Thymus (tissue), 11 donors: ENCODE measurements around the gene ST6GAL2. TPM values are rescaled to one million over a fixed set of nuclear protein-coding genes. Genes with fewer than 3 reads are reported as not detected.

Experiments used
- DNase-seq, 9 donors: peaks; one replicate each; pipeline ENCODE4 v3.0.0-alpha.2; 2013; ENCODE audit warnings: low spot score in 9 of 9, low read depth in 6 of 9, missing footprints in 1 of 9
- H3K27ac ChIP-seq, 2 donors: one replicate each; pipeline ENCODE4 v1.5.1; 2013; ENCODE audit warnings: control low read depth in 1 of 2, low read depth in 1 of 2, low read length in 1 of 2, mild to moderate bottlenecking in 1 of 2, moderate library complexity in 1 of 2
- H3K27me3 ChIP-seq, 2 donors: one replicate each; pipeline ENCODE4 v1.5.1; 2013; ENCODE audit warnings: low read length in 1 of 2; ENCODE audit not compliant: control insufficient read depth in 2 of 2, insufficient read depth in 1 of 2
- H3K36me3 ChIP-seq, 2 donors: one replicate each; pipeline ENCODE4 v1.5.1; 2013; ENCODE audit warnings: low read length in 1 of 2, mild to moderate bottlenecking in 1 of 2, moderate library complexity in 1 of 2; ENCODE audit not compliant: control insufficient read depth in 2 of 2, insufficient read depth in 2 of 2
- H3K4me1 ChIP-seq, 2 donors: one replicate each; pipeline ENCODE4 v1.5.1; 2013; ENCODE audit warnings: low read length in 2 of 2; ENCODE audit not compliant: control insufficient read depth in 2 of 2, insufficient read depth in 2 of 2
- H3K4me3 ChIP-seq, 2 donors: one replicate each; pipeline ENCODE4 v1.5.1; 2013; ENCODE audit warnings: low read length in 2 of 2, control low read depth in 1 of 2, mild to moderate bottlenecking in 1 of 2
- H3K9me3 ChIP-seq, 2 donors: one replicate each; pipeline ENCODE4 v1.5.1; 2013; ENCODE audit warnings: low read length in 1 of 2, mild to moderate bottlenecking in 1 of 2; ENCODE audit not compliant: control insufficient read depth in 2 of 2, insufficient read depth in 1 of 2
- WGBS: extraction: QIAGEN DNeasy Blood & Tissue Kit; methylation state at CpG from one replicate; pipeline ENCODE4 v1.1.7; 2013; 5-methylcytosine and 5-hydroxymethylcytosine counted together
- polyA plus RNA-seq: library from polyadenylated mRNA; stranded (reverse); fragments of 200-250 nt; gene quantifications from one replicate; pipeline ENCODE4 v1.2.3, GENCODE V29; 2013
- total RNA-seq: library from RNA; stranded (reverse); fragments of 120-200 nt; gene quantifications from one replicate; pipeline ENCODE4 v1.2.4, GENCODE V29; 2013
- donor health status: healthy.

Gene ST6GAL2
- total and polyA plus RNA-seq, 2 donors: 0.57 to 0.94 TPM

DNA sequence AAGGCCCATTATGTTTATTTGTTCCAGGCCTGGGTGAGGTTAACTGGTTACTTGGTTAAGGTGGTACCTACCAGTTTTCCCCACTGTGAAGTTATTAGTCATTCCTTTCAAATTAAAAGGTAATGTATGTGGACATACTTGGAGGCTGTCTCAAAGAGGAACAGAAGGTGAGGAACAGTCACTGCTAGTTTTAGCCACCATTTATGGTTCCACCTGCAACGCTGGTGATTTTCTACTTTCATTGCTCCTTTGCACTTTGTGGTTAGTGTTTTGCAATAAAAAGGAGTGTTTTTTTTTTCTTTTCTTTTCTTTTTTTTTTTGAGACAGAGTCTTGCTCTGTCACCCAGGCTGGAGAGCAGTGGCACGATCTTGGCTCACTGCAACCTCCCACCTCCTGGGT lies 6.1 kb upstream of the ST6GAL2 start:
- no peak for DNase-seq
- Histone ChIP-seq H3K4me3 (no peak overlapping the region), H3K27me3 (peaks cover 11 to 19% of the 10 kb centered on the region in 2 donors), H3K36me3 (no peaks in the 10 kb centered on the region), H3K9me3 (no peaks in the 10 kb centered on the region), H3K4me1 (no peaks in the 10 kb centered on the region), H3K27ac (no peak overlapping the region)
- 17% methylated on average over 2 of the region's 2 CpGs for WGBS

DNA sequence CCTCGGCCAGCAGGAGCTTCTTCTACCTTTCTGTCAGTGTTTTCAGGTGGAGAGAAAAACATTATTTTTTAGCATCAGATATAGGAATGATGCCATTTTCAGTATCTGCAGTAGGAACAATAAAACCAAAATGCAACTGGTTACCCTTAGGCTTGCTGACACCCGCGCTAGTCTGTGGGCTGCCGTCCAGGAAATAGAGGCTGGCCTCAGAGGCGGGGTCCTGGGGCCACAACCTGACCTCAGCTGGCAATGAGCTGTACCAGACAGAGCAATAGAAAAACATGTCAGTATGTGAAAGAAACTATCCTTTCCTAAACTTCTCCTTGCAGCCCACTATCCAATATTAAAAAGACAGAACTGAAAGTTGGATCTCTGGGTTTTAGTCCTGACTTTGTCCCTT lies 4.6 kb upstream of the ST6GAL2 start:
- Histone ChIP-seq H3K27me3 (peaks cover 25 to 32% of the 10 kb centered on the region in 2 donors), H3K4me1 (no peaks in the 10 kb centered on the region), H3K36me3 (no peaks in the 10 kb centered on the region), H3K9me3 (no peaks in the 10 kb centered on the region), H3K27ac (no peak overlapping the region), H3K4me3 (no peak overlapping the region)
- DNase-seq: no peak
- 2% methylated on average over 5 of the region's 5 CpGs for WGBS

DNA sequence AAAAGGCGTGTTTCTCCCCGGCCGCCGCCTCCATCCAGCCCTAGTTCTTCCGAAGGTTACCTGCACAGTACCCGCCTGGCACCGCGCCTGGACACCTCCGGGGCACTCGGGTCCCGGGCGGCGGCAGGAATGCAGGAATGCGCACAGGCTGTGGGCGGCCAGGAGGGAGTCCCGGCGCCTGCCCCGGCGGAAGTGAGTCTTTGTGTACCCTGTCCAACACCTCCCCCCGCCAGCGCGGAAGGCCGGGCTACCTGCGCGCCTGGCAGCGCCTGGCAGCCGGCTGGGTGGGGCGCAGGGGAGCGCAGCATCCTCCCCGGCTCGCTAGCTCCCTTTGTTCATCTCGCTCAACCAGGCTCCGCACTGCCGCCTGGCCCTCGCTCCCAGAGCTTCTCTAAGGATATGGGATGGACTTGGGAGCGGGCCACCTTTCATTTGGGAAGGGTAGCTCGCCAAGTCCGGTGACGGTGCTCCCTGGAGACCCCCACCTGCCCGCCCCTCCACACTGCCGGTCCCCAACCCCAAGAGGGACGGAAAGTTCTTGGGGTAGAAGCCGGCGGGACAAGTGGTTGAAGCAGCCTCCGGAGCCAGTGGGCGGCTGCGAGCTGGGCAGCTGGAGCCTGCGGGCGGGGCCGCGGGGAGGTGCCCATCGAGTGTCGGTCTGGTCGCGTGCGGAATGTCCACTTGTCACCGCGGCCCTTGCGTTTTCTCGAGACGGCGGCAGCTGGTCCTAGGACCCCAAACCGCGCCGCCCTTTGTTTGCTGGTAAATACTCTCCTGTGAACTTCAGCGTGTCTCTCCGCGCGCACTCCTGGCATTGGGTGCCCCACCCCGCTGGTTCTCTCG lies 1.2 kb upstream of the ST6GAL2 start:
- Histone ChIP-seq H3K4me1 (no peaks in the 10 kb centered on the region), H3K27ac (no peak overlapping the region), H3K9me3 (no peaks in the 10 kb centered on the region), H3K4me3 (peak overlapping the region; percentile 3 to 22), H3K36me3 (no peaks in the 10 kb centered on the region), H3K27me3 (peaks cover 33 to 48% of the 10 kb centered on the region in 2 donors)
- 3% methylated on average over 71 of the region's 71 CpGs for WGBS
- DNase-seq: no peak

DNA sequence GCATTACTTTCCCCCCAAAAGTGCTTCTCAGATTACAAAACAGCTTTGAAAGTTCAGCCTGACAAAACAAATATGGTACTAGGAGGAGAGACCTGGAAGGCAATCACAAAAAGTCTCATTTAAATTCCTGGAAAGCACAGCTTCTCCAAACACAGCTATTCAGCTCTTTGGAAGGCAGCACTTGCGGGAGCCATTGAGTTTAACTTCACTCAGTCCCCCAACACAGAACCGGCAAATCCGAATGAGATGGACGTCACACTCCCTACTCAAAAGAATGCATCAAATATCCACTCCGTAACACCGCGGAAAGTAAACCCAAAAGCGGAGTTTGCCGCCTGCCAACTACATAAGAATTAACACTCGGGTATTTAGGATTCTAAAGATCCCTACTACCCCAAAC lies 638 bp downstream of the ST6GAL2 start:
- H3K4me1 ChIP-seq: no peaks in the 10 kb centered on the region
- no peaks in the 10 kb centered on the region for H3K36me3 ChIP-seq
- H3K9me3 ChIP-seq: no peaks in the 10 kb centered on the region
- H3K27ac ChIP-seq: no peak overlapping the region
- H3K4me3 ChIP-seq: no peak overlapping the region
- DNase-seq: no peak
- H3K27me3 ChIP-seq: peaks cover 33 to 43% of the 10 kb centered on the region in 2 donors
- WGBS: 4% methylated on average over 10 of the region's 10 CpGs

DNA sequence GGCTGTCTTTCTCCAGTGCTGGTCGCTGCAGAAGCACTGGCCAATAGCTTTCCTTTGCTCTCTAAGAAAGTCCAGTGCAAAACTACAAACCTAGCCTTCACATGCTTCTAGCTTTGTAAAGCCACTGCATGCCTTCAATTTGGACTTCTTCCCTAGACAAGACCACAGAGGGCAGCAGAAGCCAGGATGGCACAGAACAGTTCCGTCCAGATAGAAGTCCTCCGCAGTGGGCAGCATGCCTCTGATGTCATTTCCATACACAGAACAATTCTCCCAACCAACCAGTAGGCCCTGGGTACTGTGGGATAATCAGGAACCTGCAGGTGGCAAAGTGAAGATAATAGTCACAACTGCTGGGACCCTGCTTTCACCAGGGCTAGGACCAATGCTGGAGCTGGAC lies 3.3 kb downstream of the ST6GAL2 start:
- no peak for DNase-seq
- Histone ChIP-seq H3K4me1 (no peaks in the 10 kb centered on the region), H3K36me3 (no peaks in the 10 kb centered on the region), H3K4me3 (no peak overlapping the region), H3K27me3 (peaks cover 28 to 35% of the 10 kb centered on the region in 2 donors), H3K9me3 (no peaks in the 10 kb centered on the region), H3K27ac (no peak overlapping the region)
- 89% methylated on average over 3 of the region's 3 CpGs for WGBS

DNA sequence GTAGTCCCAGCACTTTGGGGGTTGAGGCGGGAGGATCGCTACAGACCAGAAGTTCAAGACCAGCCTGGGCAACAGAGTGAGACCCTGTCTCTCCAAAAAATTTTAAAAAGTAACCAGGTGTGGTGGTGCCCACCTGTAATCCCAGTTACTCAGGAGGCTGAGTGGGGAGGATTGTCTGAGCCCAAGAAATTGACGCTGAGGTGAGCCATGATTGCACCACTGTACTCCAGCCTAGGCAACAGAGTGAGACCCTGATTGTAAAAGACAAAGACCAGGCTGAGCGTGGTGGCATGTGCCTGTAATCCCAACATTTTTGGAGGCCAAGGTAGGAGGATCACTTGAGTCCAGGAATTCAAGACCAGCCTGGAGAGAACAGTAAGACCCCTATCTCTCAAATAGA lies 7.8 kb downstream of the ST6GAL2 start:
- Histone ChIP-seq H3K36me3 (no peaks in the 10 kb centered on the region), H3K4me3 (no peak overlapping the region), H3K27me3 (peaks cover 0 to 6% of the 10 kb centered on the region in 2 donors), H3K27ac (no peak overlapping the region), H3K9me3 (no peaks in the 10 kb centered on the region), H3K4me1 (no peaks in the 10 kb centered on the region)
- WGBS: 98% methylated on average over 4 of the region's 4 CpGs
- DNase-seq: no peak

DNA sequence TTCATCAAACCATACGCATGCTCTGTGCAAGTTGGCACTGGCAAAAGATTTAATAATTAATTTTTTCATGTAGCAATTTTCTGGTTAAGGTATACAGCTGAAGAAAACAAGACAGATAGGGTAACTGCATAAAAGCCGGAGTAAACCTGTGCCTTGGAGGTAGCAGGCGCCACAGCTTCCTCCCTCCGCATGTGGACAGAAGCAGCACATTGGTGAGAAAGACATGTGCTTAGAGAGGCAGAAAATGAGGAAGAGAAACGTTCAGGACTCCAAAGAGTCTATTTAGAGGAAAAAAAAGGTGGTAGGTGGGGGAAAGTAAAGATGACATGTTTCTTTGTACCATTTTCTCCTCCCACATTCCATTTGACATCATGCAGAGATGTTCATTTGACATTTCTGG lies 9.3 kb downstream of the ST6GAL2 start:
- H3K9me3 ChIP-seq: no peaks in the 10 kb centered on the region
- H3K4me3 ChIP-seq: no peak overlapping the region
- no peaks in the 10 kb centered on the region for H3K27me3 ChIP-seq
- H3K27ac ChIP-seq: no peak overlapping the region
- DNase-seq: no peak
- 15% methylated on average over 5 of the region's 5 CpGs for WGBS
- H3K4me1 ChIP-seq: no peaks in the 10 kb centered on the region
- no peaks in the 10 kb centered on the region for H3K36me3 ChIP-seq

DNA sequence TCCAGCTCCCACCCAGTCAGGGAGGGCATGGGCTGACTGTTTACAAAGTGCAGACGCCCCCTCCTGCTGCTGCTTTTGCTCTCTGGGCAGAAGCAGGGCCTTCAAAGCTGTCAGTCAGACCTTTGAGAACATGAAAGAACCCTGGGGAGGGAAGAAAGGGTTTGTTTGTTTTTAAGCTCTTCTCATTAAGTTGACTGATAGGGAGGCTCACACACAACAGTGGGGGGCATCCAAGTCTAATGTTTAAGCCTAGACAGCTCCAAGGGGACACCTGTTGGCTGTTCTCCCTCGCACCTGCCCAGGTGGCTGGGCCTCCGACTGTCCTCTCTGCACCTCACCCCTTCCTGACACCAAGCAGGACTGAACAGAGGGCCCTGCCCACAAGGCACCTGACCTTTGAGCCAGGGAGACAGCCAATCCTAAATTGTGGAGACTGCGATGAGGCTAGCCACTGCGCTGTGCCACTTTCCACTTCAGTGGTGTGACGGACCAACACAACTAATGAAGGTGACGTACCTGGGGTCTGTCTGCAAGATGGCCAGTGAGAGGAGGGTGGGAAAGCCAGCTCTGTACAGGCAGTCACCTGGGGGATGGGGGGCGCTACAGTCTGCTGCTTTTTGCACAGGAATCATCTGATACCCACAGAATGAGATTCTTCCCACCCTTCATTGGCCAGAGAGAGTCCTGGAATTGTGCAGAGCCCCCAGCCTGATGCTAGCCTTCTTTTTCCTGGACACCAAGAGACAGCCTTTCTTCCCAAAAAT lies 16.3 kb downstream of the ST6GAL2 start:
- Histone ChIP-seq H3K4me3 (no peak overlapping the region), H3K27ac (no peak overlapping the region), H3K9me3 (no peaks in the 10 kb centered on the region), H3K4me1 (no peaks in the 10 kb centered on the region), H3K27me3 (no peaks in the 10 kb centered on the region), H3K36me3 (no peaks in the 10 kb centered on the region)
- no peak for DNase-seq
- 93% methylated on average over 8 of the region's 8 CpGs for WGBS

DNA sequence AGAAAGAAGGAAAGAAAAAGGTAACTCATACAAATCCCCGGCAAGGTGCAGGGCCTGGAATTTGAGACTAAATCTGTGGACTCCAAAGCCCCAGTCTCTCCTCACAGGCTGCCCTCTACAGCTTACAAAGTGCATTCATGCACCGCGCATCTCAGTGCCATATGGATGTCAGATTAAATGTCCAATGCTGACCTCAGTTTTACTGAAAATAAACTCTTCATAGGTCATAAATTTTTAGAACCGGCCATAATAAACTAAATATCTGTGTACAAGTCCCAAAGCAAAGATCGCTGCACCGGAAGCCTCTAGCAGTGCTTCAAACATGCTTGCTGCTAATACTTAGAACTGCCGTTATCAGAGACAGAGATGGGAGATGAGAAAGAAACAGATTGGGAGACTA lies 17.7 kb downstream of the ST6GAL2 start:
- Histone ChIP-seq H3K9me3 (no peaks in the 10 kb centered on the region), H3K4me3 (no peak overlapping the region)
- 80% methylated on average over 7 of the region's 7 CpGs for WGBS

More for the DNA sequence above, 17.7 kb downstream of the ST6GAL2 start:
- Histone ChIP-seq H3K36me3 (no peaks in the 10 kb centered on the region), H3K27me3 (no peaks in the 10 kb centered on the region), H3K27ac (no peak overlapping the region), H3K4me1 (no peaks in the 10 kb centered on the region)
- no peak for DNase-seq
